ENCODE measurements around the gene MARVELD1.

The MARVELD1 gene

GRCh38 chr10:97744405-97745035 lies 31.0 kb downstream of the MARVELD1 start:
- H3K9me3 Mint-ChIP-seq = no peaks in the 10 kb centered on the region
- peak overlapping the region; percentile 92 for H3K27ac Mint-ChIP-seq
- no peak for TF ChIP-seq CTCF (IDR thresholded peaks at IDR 0.05)
- peaks cover 2% of the 10 kb centered on the region for H3K27me3 Mint-ChIP-seq (ENCODE audit: low read depth, poor library complexity)
- peaks cover 29% of the 10 kb centered on the region for H3K4me1 Mint-ChIP-seq
- H3K36me3 Mint-ChIP-seq (ENCODE audit: low read depth) = peaks cover 75% of the 10 kb centered on the region
- no peak overlapping the region for H3K4me3 Mint-ChIP-seq
- DNase-seq = no peak

GRCh38 chr10:97747573-97747972 lies 34.0 kb downstream of the MARVELD1 start:
- Mint-ChIP-seq H3K27me3 (ENCODE audit: low read depth, poor library complexity) (peaks cover 2% of the 10 kb centered on the region), H3K9me3 (no peaks in the 10 kb centered on the region), H3K36me3 (ENCODE audit: low read depth) (peaks cover 69% of the 10 kb centered on the region), H3K4me1 (peaks cover 15% of the 10 kb centered on the region), H3K27ac (no peak overlapping the region), H3K4me3 (no peak overlapping the region)
- TF ChIP-seq CTCF (IDR thresholded peaks at IDR 0.05) = no peak
- DNase-seq = no peak

- no peak for TF ChIP-seq CTCF (IDR thresholded peaks at IDR 0.05)
- H3K27ac Mint-ChIP-seq = no peak overlapping the region
- DNase-seq = no peak
- H3K4me1 Mint-ChIP-seq = peaks cover 10% of the 10 kb centered on the region
- no peaks in the 10 kb centered on the region for H3K9me3 Mint-ChIP-seq
- H3K36me3 Mint-ChIP-seq (ENCODE audit: low read depth) = peaks cover 68% of the 10 kb centered on the region
- no peak overlapping the region for H3K4me3 Mint-ChIP-seq
- peaks cover 2% of the 10 kb centered on the region for H3K27me3 Mint-ChIP-seq (ENCODE audit: low read depth, poor library complexity)
These were observed 34.6 kb downstream of the MARVELD1 start for GRCh38 chr10:97748116-97748515.

GRCh38 chr10:97752956-97753355 lies 39.4 kb downstream of the MARVELD1 start:
- no peak for DNase-seq
- Mint-ChIP-seq H3K4me1 (peaks cover 10% of the 10 kb centered on the region), H3K27ac (no peak overlapping the region), H3K4me3 (no peak overlapping the region), H3K27me3 (ENCODE audit: low read depth, poor library complexity) (no peaks in the 10 kb centered on the region), H3K36me3 (ENCODE audit: low read depth) (peaks cover 62% of the 10 kb centered on the region), H3K9me3 (no peaks in the 10 kb centered on the region)
- no peak for TF ChIP-seq CTCF (IDR thresholded peaks at IDR 0.05)

GRCh38 chr10:97754726-97755125 lies 41.2 kb downstream of the MARVELD1 start:
- no peaks in the 10 kb centered on the region for H3K9me3 Mint-ChIP-seq
- H3K4me3 Mint-ChIP-seq = no peak overlapping the region
- DNase-seq = no peak
- no peaks in the 10 kb centered on the region for H3K27me3 Mint-ChIP-seq (ENCODE audit: low read depth, poor library complexity)
- H3K36me3 Mint-ChIP-seq (ENCODE audit: low read depth) = peaks cover 50% of the 10 kb centered on the region
- H3K4me1 Mint-ChIP-seq = peaks cover 10% of the 10 kb centered on the region
- no peak for TF ChIP-seq CTCF (IDR thresholded peaks at IDR 0.05)
- H3K27ac Mint-ChIP-seq = no peak overlapping the region

GRCh38 chr10:97755718-97756117 lies 42.2 kb downstream of the MARVELD1 start:
- H3K9me3 Mint-ChIP-seq = no peaks in the 10 kb centered on the region
- H3K4me3 Mint-ChIP-seq = no peak overlapping the region
- peaks cover 10% of the 10 kb centered on the region for H3K4me1 Mint-ChIP-seq
- H3K36me3 Mint-ChIP-seq (ENCODE audit: low read depth) = peaks cover 43% of the 10 kb centered on the region
- no peak for DNase-seq
- no peak overlapping the region for H3K27ac Mint-ChIP-seq
- no peaks in the 10 kb centered on the region for H3K27me3 Mint-ChIP-seq (ENCODE audit: low read depth, poor library complexity)
- TF ChIP-seq CTCF (IDR thresholded peaks at IDR 0.05) = no peak

All from nephron progenitor cell (in vitro differentiated cells).